ENCODE results near the gene HPN.

The HPN gene

DNA sequence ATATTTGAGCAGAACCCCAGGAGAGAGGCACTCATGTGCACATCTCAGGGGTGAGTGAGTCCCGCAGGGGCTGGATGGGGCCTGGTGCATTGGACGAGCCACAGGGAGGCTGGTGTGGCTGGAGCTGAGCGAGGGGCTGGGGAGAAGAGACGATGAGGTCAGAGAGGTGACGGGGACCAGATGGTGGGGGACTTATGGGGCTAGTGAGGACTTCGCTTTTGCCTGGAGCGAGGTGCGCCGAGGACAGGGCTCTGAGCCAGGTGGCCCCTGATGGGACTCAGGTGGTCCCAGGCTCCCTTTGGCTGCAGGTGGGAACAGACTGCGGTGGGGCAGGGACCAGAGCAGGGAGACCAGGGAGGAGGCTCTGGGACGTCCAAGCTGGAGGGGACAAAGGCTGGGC lies 67.2 kb downstream of the HPN start:
- no peak for DNase-seq

DNA sequence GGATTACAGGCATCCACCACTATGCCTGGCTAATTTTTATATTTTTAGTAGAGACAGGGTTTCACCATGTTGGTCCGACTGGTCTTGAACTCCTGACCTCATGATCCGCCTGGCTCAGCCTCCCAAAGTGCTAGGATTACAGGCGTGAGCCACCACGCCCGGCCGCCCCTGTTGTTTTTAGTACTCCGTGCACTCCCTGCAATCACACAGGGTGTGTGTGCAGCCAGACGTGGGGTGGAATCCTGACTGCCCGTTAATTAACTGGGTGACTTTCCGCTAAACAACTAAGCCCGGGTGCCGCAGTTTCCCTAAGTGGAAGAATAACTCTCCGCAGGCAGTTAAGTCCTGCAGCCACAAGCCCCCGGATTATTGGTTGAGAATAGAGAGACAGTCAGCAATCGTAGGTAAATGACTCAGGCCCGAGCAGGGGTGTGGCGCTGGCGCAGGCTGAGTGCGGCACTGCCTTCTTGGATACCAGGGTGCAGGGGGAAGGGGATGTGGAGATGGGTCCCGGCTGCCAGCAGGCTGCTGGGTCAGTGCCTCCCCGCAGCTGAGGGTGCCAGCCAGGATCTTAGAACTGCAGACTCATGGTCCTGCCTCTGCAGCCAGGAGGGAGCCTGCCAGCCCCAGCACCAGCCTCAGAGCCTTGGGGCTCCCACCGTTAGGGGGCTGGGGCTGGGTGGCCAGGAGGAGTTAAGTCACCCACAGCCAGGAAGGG lies 68.0 kb downstream of the HPN start:
- DNase-seq: no peak

- no peak for DNase-seq
Measured at GRCh38 chr19:35110974-35111373, 69.5 kb downstream of the HPN start.

- DNase-seq: no peak
Measured at GRCh38 chr19:35112995-35113688, 71.6 kb downstream of the HPN start.

DNA sequence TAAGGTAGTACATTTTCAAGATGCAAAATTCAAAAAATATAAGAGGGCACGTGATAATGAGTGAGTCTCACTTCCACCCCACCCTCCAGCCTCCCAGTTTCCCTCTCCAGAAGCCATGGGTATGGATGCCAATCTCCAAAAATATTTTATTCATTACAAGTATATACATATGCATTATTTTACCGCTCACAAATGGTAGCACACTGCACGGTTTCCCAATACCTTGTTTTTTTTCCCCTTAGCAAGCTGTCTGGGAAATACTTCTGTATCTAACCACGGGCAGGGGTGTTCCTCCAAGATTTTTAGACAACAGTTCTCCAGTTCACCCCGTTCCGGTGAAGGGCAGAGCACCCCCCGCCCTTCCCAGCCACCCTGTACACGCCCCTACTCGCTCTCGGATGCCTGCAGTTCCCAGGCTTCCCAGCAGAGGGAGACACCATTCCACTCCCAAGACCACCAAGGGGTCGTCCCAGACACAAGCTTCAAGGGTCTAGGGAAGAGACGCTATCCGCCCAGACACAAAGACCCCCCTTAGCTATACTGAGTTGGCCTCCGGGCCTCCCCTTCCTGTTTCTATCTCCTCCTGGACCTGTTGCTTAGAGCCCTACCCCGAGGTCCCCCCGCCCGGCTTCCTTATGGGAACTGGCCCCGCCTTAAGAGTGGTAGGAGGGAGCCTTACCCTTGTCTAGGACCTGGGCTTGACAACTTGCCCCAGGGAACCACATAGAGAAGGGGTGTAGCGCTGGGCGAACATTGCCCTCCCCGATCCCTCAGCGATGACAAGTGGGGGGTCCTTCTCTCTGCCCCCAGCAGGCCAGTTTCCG lies 73.0 kb downstream of the HPN start:
- DNase-seq: no peak

GRCh38 chr19:35115177-35115951 lies 73.8 kb downstream of the HPN start, which contains the start of gene FXYD3:
FXYD3 (plus strand) TSS chr19:35115823; CDS start chr19:35119377, 3,554 bp downstream.
- no peak for DNase-seq

Data from DMS 273 treated with DMSO at 0.1 percent for 48 hours (cell line).